ENCODE measurements around the gene GBA3.

The GBA3 gene

GRCh38 chr4:22790631-22791030 lies 97.9 kb downstream of the GBA3 start:
- DNase-seq: no peak

GRCh38 chr4:22794732-22795131 lies 102.0 kb downstream of the GBA3 start:
- no peak for DNase-seq

GRCh38 chr4:22801391-22801790 lies 108.7 kb downstream of the GBA3 start:
- no peak for DNase-seq

- no peak for DNase-seq
Measured at GRCh38 chr4:22802876-22803275, 110.1 kb downstream of the GBA3 start.

- no peak for DNase-seq
Measured at GRCh38 chr4:22803512-22803911, 110.8 kb downstream of the GBA3 start.

DNA sequence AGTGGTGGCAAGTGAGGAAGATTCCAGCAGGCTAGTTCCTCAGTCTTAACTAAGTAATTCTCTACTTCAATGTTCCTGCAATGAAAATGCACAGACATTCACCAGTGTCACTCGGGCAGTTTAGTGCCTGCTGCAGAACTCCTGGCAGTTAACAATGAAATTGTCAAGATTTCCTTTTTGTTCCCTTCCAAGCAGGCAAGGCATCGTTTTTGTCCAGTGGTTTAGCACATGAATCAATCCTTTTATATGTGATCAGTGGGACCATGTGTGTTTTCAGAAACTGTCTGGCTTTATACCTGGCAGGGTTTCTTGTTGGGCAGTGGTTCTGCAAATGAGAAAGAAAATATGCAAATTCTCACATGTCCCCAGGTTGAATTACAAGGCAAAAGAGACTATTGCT lies 122.2 kb downstream of the GBA3 start:
- no peak for DNase-seq

- DNase-seq: no peak
Measured at GRCh38 chr4:22824091-22824490, 131.4 kb downstream of the GBA3 start.

DNA sequence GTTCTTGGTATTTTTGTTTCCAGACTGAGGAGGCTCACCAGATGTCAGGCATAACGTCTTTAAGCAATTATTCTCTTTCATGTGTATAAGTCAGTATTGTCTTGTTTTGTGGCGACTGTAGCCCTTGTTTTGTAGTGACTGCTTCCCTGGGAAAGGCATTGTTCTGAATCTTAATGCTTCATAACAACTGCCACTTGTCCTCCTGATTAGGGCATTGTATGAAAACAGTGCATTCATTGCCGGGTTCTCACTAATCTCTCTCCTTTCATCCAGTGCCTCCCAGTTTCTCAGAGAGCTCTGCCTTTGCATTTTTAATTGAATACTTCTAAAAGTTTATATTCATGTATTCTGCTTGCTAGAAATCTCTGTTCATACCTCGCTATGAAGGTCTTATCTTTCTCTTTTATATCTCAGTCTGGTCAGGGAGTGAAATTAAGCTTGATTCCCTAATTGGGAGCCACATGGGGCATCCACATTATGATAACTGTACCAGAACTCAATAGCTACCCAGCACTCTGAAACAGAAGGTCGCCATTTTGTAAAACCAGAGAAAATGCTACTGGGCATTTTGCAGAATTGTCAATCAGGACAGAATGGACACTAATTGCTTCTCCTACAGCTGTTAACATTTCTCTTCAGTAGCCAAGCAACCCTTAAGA lies 149.8 kb downstream of the GBA3 start:
- DNase-seq: no peak

- no peak for DNase-seq
Measured at GRCh38 chr4:22848332-22848731, 155.6 kb downstream of the GBA3 start.

DNA sequence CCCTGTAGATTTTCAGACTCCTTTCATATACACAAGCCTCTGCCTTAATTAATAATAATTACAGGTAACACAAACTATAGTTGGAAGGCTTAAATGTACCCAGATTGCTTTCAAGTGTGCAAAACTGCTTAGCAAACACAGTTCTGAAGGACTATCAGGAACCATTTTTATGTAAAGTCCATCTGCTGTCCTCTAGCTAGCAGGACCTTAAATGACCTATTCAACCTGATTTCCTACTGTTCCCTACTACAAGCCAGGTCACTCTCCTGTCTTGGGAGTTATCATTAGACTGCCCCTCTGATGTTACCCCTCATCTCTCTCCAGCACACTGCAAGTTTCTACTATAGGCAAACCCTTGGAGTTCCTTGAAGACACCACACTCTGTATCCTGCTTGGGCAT lies 157.3 kb downstream of the GBA3 start:
- DNase-seq: no peak

DNA sequence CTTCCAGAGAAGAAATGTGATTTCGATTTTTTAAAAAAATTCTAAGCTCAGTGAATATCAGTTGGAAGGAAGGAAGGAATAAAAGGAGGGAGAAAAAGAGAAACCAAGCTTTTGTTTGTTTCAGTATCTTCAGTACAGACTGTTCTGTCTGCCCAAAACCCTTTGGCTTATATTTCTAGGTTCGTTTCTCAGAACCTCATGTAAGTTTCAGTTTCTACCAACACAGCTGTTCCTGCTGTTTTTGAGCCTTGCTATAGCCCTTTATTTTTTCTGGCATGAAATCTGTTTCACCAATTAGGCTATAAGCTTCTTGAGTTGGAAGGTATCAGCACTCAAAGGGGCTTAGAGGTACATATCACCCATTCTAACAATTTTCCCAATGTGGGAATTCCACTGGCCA lies 157.9 kb downstream of the GBA3 start:
- DNase-seq: no peak

GRCh38 chr4:22857411-22857810 lies 164.7 kb downstream of the GBA3 start:
- DNase-seq: no peak

GRCh38 chr4:22859318-22859717 lies 166.6 kb downstream of the GBA3 start:
- no peak for DNase-seq

Data from SHP77 treated with DMSO at 0.1 percent for 48 hours (cell line).